ENCODE data around the gene RASL11B.

RASL11B gene

DNA sequence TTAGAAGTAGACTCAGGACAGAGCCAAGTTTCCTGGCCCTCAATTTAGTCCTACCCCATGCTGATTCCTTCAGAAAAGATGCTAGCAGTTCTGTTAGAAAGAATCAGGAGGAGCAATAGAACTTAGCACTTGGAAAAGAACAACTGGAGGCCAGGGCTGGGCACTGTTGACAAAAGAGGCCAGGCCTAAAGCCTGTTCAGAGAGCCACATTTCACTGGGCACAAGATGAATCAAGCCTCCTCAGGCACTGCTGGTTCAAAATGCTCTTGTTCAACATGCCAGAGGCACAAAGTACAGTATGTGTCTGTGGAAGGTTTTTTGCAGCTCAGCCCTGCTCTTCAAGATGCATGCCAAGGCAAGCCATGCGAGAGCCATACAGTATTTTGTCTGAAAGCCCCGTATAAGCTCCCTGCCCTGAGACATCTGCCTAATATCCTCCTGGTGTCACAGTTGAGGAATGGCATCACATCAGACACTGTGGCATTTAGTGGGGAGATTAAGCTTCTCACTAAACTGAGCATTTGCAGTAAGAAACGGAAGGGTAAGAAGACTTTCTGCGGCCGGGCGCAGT is 53.7 kb downstream of the RASL11B start:
- DNase-seq (ENCODE audit: low read depth): no peak

Data from stimulated activated CD8-positive, alpha-beta memory T cell treated with anti-CD3 and anti-CD28 coated beads, Interleukin-7, amount 100 ng/mL, for 24 hours (primary cell).